HG02852 (cell line): ENCODE data around the gene MANBA.
"Not testable (repeated sequence)": the region's sequence is repeated elsewhere in the genome, so short reads cannot be mapped to it uniquely, and the experiment has no call there.

Experiments used
- ATAC-seq: cut with Tn5 transposase; IDR thresholded peaks from one replicate; pipeline ENCODE4 v1.9.1; 2021; ENCODE audit warnings: mild to moderate bottlenecking, moderate library complexity; ENCODE audit not compliant: unreplicated experiment

MANBA gene

GRCh38 chr4:102764901-102765300, 4.1 kb upstream of the MANBA start:
- ATAC-seq, result no peak

- ATAC-seq, result no peak
Observed at GRCh38 chr4:102761906-102762305, 1.1 kb upstream of the MANBA start.

GRCh38 chr4:102761296-102761701, 531 bp upstream of the MANBA start:
- no peak for ATAC-seq

- peak; percentile 65 for ATAC-seq
Observed at GRCh38 chr4:102759831-102760644, 730 bp downstream of the MANBA start.

- no peak for ATAC-seq
Observed at GRCh38 chr4:102758241-102759160, 2.3 kb downstream of the MANBA start.

- ATAC-seq, result no peak
Observed at GRCh38 chr4:102757681-102758080, 3.1 kb downstream of the MANBA start.

- ATAC-seq, result no peak
Observed at GRCh38 chr4:102754044-102754443, 6.7 kb downstream of the MANBA start.

- no peak for ATAC-seq
Observed at GRCh38 chr4:102751941-102752340, 8.8 kb downstream of the MANBA start.

- ATAC-seq, result peak; percentile 97
Observed at GRCh38 chr4:102743352-102743751, 17.4 kb downstream of the MANBA start.

GRCh38 chr4:102738802-102739201, 22.0 kb downstream of the MANBA start:
- ATAC-seq, result not testable (repeated sequence)

GRCh38 chr4:102736636-102737549, 23.9 kb downstream of the MANBA start:
- ATAC-seq, result no peak

- no peak for ATAC-seq
Observed at GRCh38 chr4:102735582-102735981, 25.2 kb downstream of the MANBA start.

GRCh38 chr4:102734591-102735385, 26.0 kb downstream of the MANBA start:
- ATAC-seq, result peak; percentile 99

- ATAC-seq, result peak; percentile 25
Observed at GRCh38 chr4:102734116-102734515, 26.7 kb downstream of the MANBA start.

- ATAC-seq, result no peak
Observed at GRCh38 chr4:102733084-102733483, 27.7 kb downstream of the MANBA start.

GRCh38 chr4:102732678-102733077, 28.1 kb downstream of the MANBA start:
- no peak for ATAC-seq

- ATAC-seq, result no peak
Observed at GRCh38 chr4:102730968-102731533, 29.7 kb downstream of the MANBA start.

GRCh38 chr4:102729486-102729885, 31.3 kb downstream of the MANBA start:
- ATAC-seq, result not testable (repeated sequence)

GRCh38 chr4:102726919-102727318, 33.8 kb downstream of the MANBA start:
- ATAC-seq, result peak; percentile 55

GRCh38 chr4:102726068-102726467, 34.7 kb downstream of the MANBA start:
- ATAC-seq, result no peak
